ENCODE data around the gene ADAM11. TPM values are rescaled to one million over a fixed set of nuclear protein-coding genes. Genes with fewer than 3 reads are reported as not detected.

ADAM11 gene
- polyA plus RNA-seq, 2 of the 4 experiments (the other 2 are of a cell fraction): 0.75 to 2.1 TPM

DNA sequence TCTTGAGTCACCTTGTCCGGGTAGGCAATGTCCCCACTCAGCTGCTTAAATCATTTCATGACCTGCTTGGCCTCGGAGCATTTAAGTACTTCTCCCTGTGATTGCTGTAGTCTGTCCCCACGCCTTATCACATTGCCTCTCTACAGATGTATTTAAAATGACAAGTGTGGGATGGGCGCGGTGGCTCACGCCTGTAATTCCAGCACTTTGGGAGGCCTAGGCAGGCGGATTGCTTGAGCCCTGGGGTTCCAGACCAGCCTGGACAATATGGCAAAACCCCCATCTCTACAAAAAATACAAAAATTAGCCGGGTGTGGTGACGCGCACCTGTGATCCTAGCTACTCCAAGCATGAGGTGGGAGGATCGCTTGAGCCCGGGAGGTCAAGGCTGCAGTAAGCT, 72.6 kb downstream of the ADAM11 start:
- Histone ChIP-seq H3K4me2 (no peak overlapping the region), H3K4me3 (no peak overlapping the region)
- WGBS (ENCODE audit: missing lambda C conversion rate): 88% methylated on average over 12 of the region's 12 CpGs

More for the DNA sequence above, 72.6 kb downstream of the ADAM11 start:
- Histone ChIP-seq H3K9me3 (no peaks in the 10 kb centered on the region), H3K4me1 (peaks cover 18% of the 10 kb centered on the region), H3K27ac (no peak overlapping the region)
- ATAC-seq: no peak
- FAIRE-seq: no peak
- DNase-seq (ENCODE audit: low read depth in 1 of 2, low spot score in 1 of 2): no peak
- ChIA-PET CTCF (interaction anchor here (1.3 to 10.1 kb wide), 6 partner anchors 11 to 188 kb away, joined by 3 to 122 read pairs (median 12); no protein-coding TSS in a partner anchor), POLR2A (interaction anchor here (0.6 kb wide), 1 partner anchor 110 kb away, joined by 3 read pairs; no protein-coding TSS in a partner anchor)
- no peak for TF ChIP-seq ZC3H11A (IDR thresholded peaks at IDR 0.05)
- no peak for TF ChIP-seq EHMT2 (IDR thresholded peaks at IDR 0.05; ENCODE audit: low read depth)
- no peak for TF ChIP-seq CHD4 (IDR thresholded peaks at IDR 0.05; ENCODE audit: borderline replicate concordance)
- TF ChIP-seq CBX8 (IDR thresholded peaks at IDR 0.05): no peak
- TF ChIP-seq TP53 (CRISPR knock-in tag; IDR thresholded peaks at IDR 0.05): no peak
- TF ChIP-seq ZNF302 (CRISPR knock-in tag; IDR thresholded peaks at IDR 0.05): no peak
- no peak for TF ChIP-seq EP300 (IDR thresholded peaks at IDR 0.05)
- TF ChIP-seq FOXS1 (CRISPR knock-in tag; IDR thresholded peaks at IDR 0.05): no peak

Small RNA genes lying within 50 kb of the gene (small RNA-seq; reads per million reads assigned to genes)
- gene RN7SL819P: 0 reads per million in 6 experiments

Other genes with a start within 250 kb of the ADAM11 start
- 25.8 and 26.9 TPM in 2 replicates for gene FZD2, start 201.5 kb upstream of the ADAM11 start, polyA plus RNA-seq (2011; rRNA removed)
- 42.0 to 62.4 TPM (median 54.9 TPM) in 3 replicates for gene FZD2, start 201.5 kb upstream of the ADAM11 start, polyA plus RNA-seq (2017; fragmentation: RNase III; extraction: RNeasy Plus Mini Kit Qiagen cat#74134 plus additional on column Dnase treatment)
- 18.0 and 18.2 TPM in 2 replicates for gene MEIOC, start 102.5 kb upstream of the ADAM11 start, polyA plus RNA-seq (2011; rRNA removed)
- 5.9 to 7.2 TPM (median 6.9 TPM) in 3 replicates for gene MEIOC, start 102.5 kb upstream of the ADAM11 start, polyA plus RNA-seq (2017; fragmentation: RNase III; extraction: RNeasy Plus Mini Kit Qiagen cat#74134 plus additional on column Dnase treatment)
- gene CCDC43, start 69.2 kb upstream of the ADAM11 start, polyA plus RNA-seq (2011; rRNA removed): 24.1 and 34.3 TPM in 2 replicates
- 35.6 to 39.4 TPM (median 37.3 TPM) in 3 replicates for gene CCDC43, start 69.2 kb upstream of the ADAM11 start, polyA plus RNA-seq (2017; fragmentation: RNase III; extraction: RNeasy Plus Mini Kit Qiagen cat#74134 plus additional on column Dnase treatment)
- 16.5 and 16.9 TPM in 2 replicates for gene DBF4B, start 50.3 kb upstream of the ADAM11 start, polyA plus RNA-seq (2011; rRNA removed)
- gene DBF4B, start 50.3 kb upstream of the ADAM11 start, polyA plus RNA-seq (2017; fragmentation: RNase III; extraction: RNeasy Plus Mini Kit Qiagen cat#74134 plus additional on column Dnase treatment): 27.5 to 32.3 TPM (median 30.1 TPM) in 3 replicates
- 22.1 and 30.4 TPM in 2 replicates for gene GJC1, start 71.3 kb downstream of the ADAM11 start, polyA plus RNA-seq (2011; rRNA removed)
- gene GJC1, start 71.3 kb downstream of the ADAM11 start, polyA plus RNA-seq (2017; fragmentation: RNase III; extraction: RNeasy Plus Mini Kit Qiagen cat#74134 plus additional on column Dnase treatment): 21.2 to 21.9 TPM (median 21.7 TPM) in 3 replicates
- not detected in 2 replicates for gene HIGD1B, start 88.9 kb downstream of the ADAM11 start, polyA plus RNA-seq (2011; rRNA removed)
- not detected in 3 replicates for gene HIGD1B, start 88.9 kb downstream of the ADAM11 start, polyA plus RNA-seq (2017; fragmentation: RNase III; extraction: RNeasy Plus Mini Kit Qiagen cat#74134 plus additional on column Dnase treatment)
- gene EFTUD2, start 140.5 kb downstream of the ADAM11 start, polyA plus RNA-seq (2011; rRNA removed): 254 and 353 TPM in 2 replicates
- 216 to 251 TPM (median 224 TPM) in 3 replicates for gene EFTUD2, start 140.5 kb downstream of the ADAM11 start, polyA plus RNA-seq (2017; fragmentation: RNase III; extraction: RNeasy Plus Mini Kit Qiagen cat#74134 plus additional on column Dnase treatment)
- 1.8 and 2.1 TPM in 2 replicates for gene GFAP, start 156.5 kb downstream of the ADAM11 start, polyA plus RNA-seq (2011; rRNA removed)
- gene GFAP, start 156.5 kb downstream of the ADAM11 start, polyA plus RNA-seq (2017; fragmentation: RNase III; extraction: RNeasy Plus Mini Kit Qiagen cat#74134 plus additional on column Dnase treatment): 1.2 to 1.5 TPM (median 1.4 TPM) in 3 replicates
- gene KIF18B, start 188.8 kb downstream of the ADAM11 start, polyA plus RNA-seq (2011; rRNA removed): 19.6 and 20.5 TPM in 2 replicates
- 39.9 to 41.7 TPM (median 41.7 TPM) in 3 replicates for gene KIF18B, start 188.8 kb downstream of the ADAM11 start, polyA plus RNA-seq (2017; fragmentation: RNase III; extraction: RNeasy Plus Mini Kit Qiagen cat#74134 plus additional on column Dnase treatment)
- gene C1QL1, start 209.3 kb downstream of the ADAM11 start, polyA plus RNA-seq (2011; rRNA removed): 1.9 and 2.6 TPM in 2 replicates
- 7.4 to 9.3 TPM (median 8.5 TPM) in 3 replicates for gene C1QL1, start 209.3 kb downstream of the ADAM11 start, polyA plus RNA-seq (2017; fragmentation: RNase III; extraction: RNeasy Plus Mini Kit Qiagen cat#74134 plus additional on column Dnase treatment)

Data from A549 (cell line).